Activated CD4-positive, alpha-beta memory T cell treated with anti-CD3 and anti-CD28 coated beads for 36 hours (primary cell): Measurements from ENCODE around the gene GRIP2. TPM values are rescaled to one million over a fixed set of nuclear protein-coding genes. Genes with fewer than 3 reads are reported as not detected.

Experiments
- CTCF ChIA-PET: fragments of 350-600 bp; sonication (Branson Sonifier 250); formaldehyde crosslinking; loops from one replicate; lab custom pipeline; 2021; ENCODE audit warnings: antibody characterized with exemption, inconsistent platforms; lab: Charles Lee
- POLR2A ChIA-PET: fragments of 350-600 bp; sonication (Branson Sonifier 250); formaldehyde crosslinking; loops from one replicate; lab custom pipeline; 2021; ENCODE audit warnings: antibody characterized with exemption; lab: Charles Lee
- DNase-seq: peaks from one replicate; pipeline ENCODE4 v3.0.0-alpha.2; 2020
- H3K27ac Mint-ChIP-seq: one replicate; pipeline ENCODE4 v1.8.0; 2021; ENCODE audit warnings: mixed read lengths
- H3K27me3 Mint-ChIP-seq: one replicate; pipeline ENCODE4 v1.8.0; 2021; ENCODE audit warnings: mixed read lengths
- H3K36me3 Mint-ChIP-seq: one replicate; pipeline ENCODE4 v1.8.0; 2021; ENCODE audit warnings: mixed read lengths
- H3K4me1 Mint-ChIP-seq: one replicate; pipeline ENCODE4 v1.8.0; 2021; ENCODE audit warnings: low read depth, mixed read lengths
- H3K4me3 Mint-ChIP-seq: one replicate; pipeline ENCODE4 v1.8.0; 2021; ENCODE audit warnings: mild to moderate bottlenecking, mixed read lengths
- H3K9me3 Mint-ChIP-seq: one replicate; pipeline ENCODE4 v1.8.0; 2021; ENCODE audit warnings: mixed read lengths
- intact Hi-C: fragments of 100-400 bp; cut with micrococcal nuclease; formaldehyde crosslinking; loops from one replicate; pipeline ENCODE4 v1.15.1; 2023
- total RNA-seq, 2 experiments: library from RNA; stranded (reverse); gene quantifications; one replicate each; pipeline ENCODE4 v1.2.3, GENCODE V29; 2021

GRIP2 gene
- total RNA-seq, 2 experiments from 2014 or later, result not detected

DNA sequence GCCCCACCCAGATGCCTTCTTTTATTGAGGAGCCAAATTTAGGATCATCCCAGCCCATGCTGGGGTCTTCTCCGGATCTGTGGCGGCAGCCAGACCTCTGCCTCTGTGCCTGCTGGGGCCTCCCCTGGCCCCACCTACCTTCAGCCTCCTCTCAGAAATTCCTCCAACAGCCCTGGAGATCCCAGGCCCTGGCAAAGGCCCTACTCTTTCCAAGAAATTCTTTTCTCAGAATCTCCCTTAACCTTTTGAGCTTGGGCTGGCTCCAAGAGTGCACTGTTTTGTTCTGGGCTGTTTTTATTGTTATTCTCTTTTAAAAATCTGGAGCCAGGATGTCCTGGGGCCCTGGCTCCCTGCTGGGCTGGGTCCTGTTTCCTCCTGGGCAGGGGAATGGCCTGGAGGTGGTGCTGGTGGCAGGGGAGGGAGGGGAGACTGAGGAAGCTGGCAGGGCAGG is 57.8 kb downstream of the GRIP2 start:
- no peaks in the 10 kb centered on the region for H3K4me1 Mint-ChIP-seq
- no peaks in the 10 kb centered on the region for H3K27me3 Mint-ChIP-seq
- H3K36me3 Mint-ChIP-seq, result peaks cover 44% of the 10 kb centered on the region
- H3K4me3 Mint-ChIP-seq, result no peak overlapping the region
- intact Hi-C loops, result no loop called here
- no peak overlapping the region for H3K27ac Mint-ChIP-seq
- DNase-seq, result no peak
- ChIA-PET POLR2A (no interaction called here), CTCF (interaction anchor here (1.8 kb wide), 1 partner anchor 27 kb away, joined by 5 read pairs; no protein-coding TSS in a partner anchor)
- H3K9me3 Mint-ChIP-seq, result no peaks in the 10 kb centered on the region

- ChIA-PET POLR2A (no interaction called here), CTCF (no interaction called here)
- H3K27me3 Mint-ChIP-seq, result no peaks in the 10 kb centered on the region
- no peak overlapping the region for H3K4me3 Mint-ChIP-seq
- no peak overlapping the region for H3K27ac Mint-ChIP-seq
- H3K9me3 Mint-ChIP-seq, result no peaks in the 10 kb centered on the region
- no peaks in the 10 kb centered on the region for H3K4me1 Mint-ChIP-seq
- intact Hi-C loops, result no loop called here
- H3K36me3 Mint-ChIP-seq, result peaks cover 40% of the 10 kb centered on the region
- no peak for DNase-seq
Observed at GRCh38 chr3:14481646-14482036, 58.5 kb downstream of the GRIP2 start.

- Mint-ChIP-seq H3K36me3 (peaks cover 40% of the 10 kb centered on the region), H3K27ac (no peak overlapping the region)
Observed at GRCh38 chr3:14481018-14481645, 59.0 kb downstream of the GRIP2 start.

DNA sequence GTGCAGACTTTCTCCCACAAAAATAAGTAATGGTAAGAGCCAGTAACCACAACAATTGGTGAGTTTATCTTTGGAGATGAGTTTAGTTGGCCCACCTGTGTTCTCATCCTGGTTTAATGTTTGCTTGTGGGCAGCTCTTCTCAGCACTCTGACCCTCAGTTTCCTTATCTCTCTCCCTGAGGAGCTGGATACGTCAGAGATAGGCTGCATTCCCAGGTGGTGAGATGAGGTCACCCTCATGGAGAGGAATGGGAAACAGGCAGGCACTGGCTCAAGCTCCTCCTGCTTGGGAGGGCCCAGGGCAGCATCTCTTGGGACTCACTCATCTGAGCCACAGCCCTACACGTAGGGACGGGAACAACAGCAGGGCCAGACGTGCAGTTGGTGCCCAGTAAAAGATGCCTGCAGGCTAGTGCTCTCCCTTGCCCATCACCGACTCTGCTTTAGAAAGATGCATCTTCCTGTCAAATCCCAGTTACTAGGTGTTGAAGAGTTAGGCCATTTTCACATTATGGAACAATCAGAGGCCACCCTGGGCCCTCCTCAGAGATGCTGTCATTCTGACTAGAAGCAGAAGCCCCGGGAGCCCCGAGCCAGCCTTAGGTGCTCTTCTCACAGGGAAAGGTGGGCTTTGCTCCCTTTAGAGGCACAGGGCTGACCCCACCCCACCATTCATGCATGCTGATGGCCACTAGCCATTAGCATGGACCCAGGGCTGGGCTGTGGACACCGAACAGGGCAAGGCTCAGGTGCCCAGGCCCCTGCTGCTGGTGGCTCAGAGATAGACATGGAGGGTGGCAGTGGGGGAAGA is 59.7 kb downstream of the GRIP2 start:
- H3K36me3 Mint-ChIP-seq, result peaks cover 38% of the 10 kb centered on the region
- H3K27me3 Mint-ChIP-seq, result no peaks in the 10 kb centered on the region
- intact Hi-C loops, result no loop called here
- H3K27ac Mint-ChIP-seq, result no peak overlapping the region
- ChIA-PET CTCF (interaction anchor here (2.7 kb wide), 1 partner anchor 13 kb away, joined by 14 read pairs; no protein-coding TSS in a partner anchor), POLR2A (no interaction called here)
- DNase-seq, result no peak
- H3K4me1 Mint-ChIP-seq, result no peaks in the 10 kb centered on the region
- no peak overlapping the region for H3K4me3 Mint-ChIP-seq
- no peaks in the 10 kb centered on the region for H3K9me3 Mint-ChIP-seq

More at GRCh38 chr3:14481018-14481645, 59.0 kb downstream of the GRIP2 start:
- ChIA-PET POLR2A (no interaction called here), CTCF (no interaction called here)
- no peaks in the 10 kb centered on the region for H3K27me3 Mint-ChIP-seq
- H3K4me1 Mint-ChIP-seq, result no peaks in the 10 kb centered on the region
- intact Hi-C loops, result no loop called here
- H3K9me3 Mint-ChIP-seq, result no peaks in the 10 kb centered on the region
- no peak for DNase-seq
- H3K4me3 Mint-ChIP-seq, result no peak overlapping the region

DNA sequence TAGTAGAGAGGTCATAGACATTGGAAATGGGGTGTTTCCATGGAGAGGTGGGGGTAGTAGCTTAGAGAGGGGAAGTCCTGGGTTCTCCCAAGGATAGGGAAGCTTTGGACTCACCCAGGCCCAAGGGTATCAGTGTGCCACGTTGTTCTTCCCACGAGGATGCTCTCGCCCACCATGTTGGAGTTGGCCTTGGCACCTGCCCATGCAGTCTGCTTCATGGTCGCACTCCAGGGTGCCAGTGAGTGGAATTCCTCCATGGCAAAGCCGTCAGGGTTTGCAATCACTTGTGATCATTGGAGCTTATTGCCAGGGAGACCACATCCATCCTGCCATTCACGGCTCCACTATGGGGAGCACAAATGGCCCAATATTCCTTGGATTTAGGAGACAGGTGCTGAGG is 60.6 kb downstream of the GRIP2 start:
- Mint-ChIP-seq H3K9me3 (no peaks in the 10 kb centered on the region), H3K27me3 (no peaks in the 10 kb centered on the region), H3K4me1 (no peaks in the 10 kb centered on the region), H3K4me3 (no peak overlapping the region), H3K27ac (no peak overlapping the region), H3K36me3 (peaks cover 37% of the 10 kb centered on the region)
- DNase-seq, result no peak
- intact Hi-C loops, result no loop called here
- CTCF ChIA-PET, result interaction anchor here (2.7 kb wide), 1 partner anchor 12 kb away, joined by 14 read pairs; no protein-coding TSS in a partner anchor
- POLR2A ChIA-PET, result no interaction called here

DNA sequence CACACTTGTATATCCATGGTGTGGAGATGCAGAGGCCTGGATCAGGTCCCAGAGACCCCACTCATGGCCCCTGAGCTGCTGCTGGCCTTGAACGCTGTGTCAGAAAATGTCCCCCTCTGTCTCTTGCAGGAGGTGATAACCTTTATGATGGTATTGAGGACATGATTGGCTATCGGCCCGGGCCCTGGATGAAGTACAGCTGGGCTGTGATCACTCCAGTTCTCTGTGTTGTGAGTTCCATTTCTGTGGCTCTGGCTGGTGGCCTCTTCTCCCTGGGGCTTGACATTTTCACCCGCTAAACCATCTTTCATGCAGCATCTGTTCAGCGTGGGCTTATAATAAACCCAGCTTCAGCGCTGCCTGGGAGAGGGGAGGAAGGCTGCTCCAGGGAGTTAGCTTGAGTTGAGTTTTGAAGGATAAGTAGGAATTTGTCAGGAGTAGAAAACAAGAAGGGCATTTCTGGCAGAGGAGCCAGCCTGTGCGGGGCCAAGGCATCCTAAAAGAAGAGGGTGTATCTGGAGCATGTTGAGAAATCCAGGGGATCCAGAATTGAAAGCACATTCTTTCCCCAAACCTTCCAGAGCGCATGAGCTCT is 61.1 kb downstream of the GRIP2 start:
- Mint-ChIP-seq H3K27ac (no peak overlapping the region), H3K4me3 (no peak overlapping the region), H3K9me3 (no peaks in the 10 kb centered on the region), H3K4me1 (no peaks in the 10 kb centered on the region), H3K27me3 (no peaks in the 10 kb centered on the region), H3K36me3 (peaks cover 33% of the 10 kb centered on the region)
- POLR2A ChIA-PET, result no interaction called here
- CTCF ChIA-PET, result interaction anchor here (2.7 kb wide), 1 partner anchor 11 kb away, joined by 14 read pairs; no protein-coding TSS in a partner anchor
- DNase-seq, result no peak
- intact Hi-C loops, result no loop called here

GRCh38 chr3:14477311-14477935 is 62.7 kb downstream of the GRIP2 start:
- H3K9me3 Mint-ChIP-seq, result no peaks in the 10 kb centered on the region
- H3K27ac Mint-ChIP-seq, result no peak overlapping the region
- POLR2A ChIA-PET, result no interaction called here
- H3K27me3 Mint-ChIP-seq, result no peaks in the 10 kb centered on the region
- peaks cover 33% of the 10 kb centered on the region for H3K36me3 Mint-ChIP-seq
- H3K4me3 Mint-ChIP-seq, result no peak overlapping the region
- H3K4me1 Mint-ChIP-seq, result peaks cover under 1% of the 10 kb centered on the region
- DNase-seq, result no peak
- CTCF ChIA-PET, result interaction anchor here (0.5 to 2.7 kb wide), 2 partner anchors 10 to 354 kb away, joined by 3 to 14 read pairs; no protein-coding TSS in a partner anchor
- intact Hi-C loops, result no loop called here

- Mint-ChIP-seq H3K27ac (no peak overlapping the region), H3K36me3 (peaks cover 35% of the 10 kb centered on the region), H3K4me1 (peaks cover 4% of the 10 kb centered on the region), H3K27me3 (no peaks in the 10 kb centered on the region), H3K9me3 (no peaks in the 10 kb centered on the region), H3K4me3 (no peak overlapping the region)
- ChIA-PET POLR2A (no interaction called here), CTCF (interaction anchor here (1.5 kb wide), 1 partner anchor 9 kb away, joined by 6 read pairs; no protein-coding TSS in a partner anchor)
- no peak for DNase-seq
- intact Hi-C loops, result no loop called here
Observed at GRCh38 chr3:14476583-14477265, 63.4 kb downstream of the GRIP2 start.

DNA sequence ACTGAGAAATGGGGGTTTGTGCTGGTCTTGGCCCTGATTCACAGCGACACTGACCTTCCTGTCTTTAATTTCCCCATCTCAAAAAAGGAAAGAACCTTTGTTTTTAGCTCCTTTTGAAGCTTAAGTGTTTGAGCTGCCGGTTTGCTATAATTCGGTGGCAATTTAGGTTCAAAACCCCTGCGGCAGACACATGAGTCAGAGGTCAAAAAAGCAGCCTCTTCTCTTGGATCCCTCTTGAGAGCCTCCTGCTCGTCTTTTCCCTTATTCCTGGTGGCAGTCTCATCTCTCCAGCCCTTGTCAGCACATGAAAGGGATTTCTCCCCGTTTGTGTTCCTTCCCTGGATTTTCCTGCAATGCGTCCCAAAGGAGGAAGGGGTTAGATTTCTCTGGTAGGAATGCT is 64.5 kb downstream of the GRIP2 start:
- H3K9me3 Mint-ChIP-seq, result no peaks in the 10 kb centered on the region
- CTCF ChIA-PET, result interaction anchor here (0.6 to 1.5 kb wide), 3 partner anchors 8 to 446 kb away, joined by 3 to 6 read pairs (median 5); no protein-coding TSS in a partner anchor
- POLR2A ChIA-PET, result interaction anchor here (0.9 kb wide), 1 partner anchor 17 kb away, joined by 4 read pairs; no protein-coding TSS in a partner anchor
- H3K27me3 Mint-ChIP-seq, result no peaks in the 10 kb centered on the region
- H3K4me1 Mint-ChIP-seq, result peaks cover 4% of the 10 kb centered on the region
- no peak overlapping the region for H3K27ac Mint-ChIP-seq
- no peak for DNase-seq
- intact Hi-C loops, result no loop called here
- H3K36me3 Mint-ChIP-seq, result peaks cover 31% of the 10 kb centered on the region
- no peak overlapping the region for H3K4me3 Mint-ChIP-seq

- H3K9me3 Mint-ChIP-seq, result no peaks in the 10 kb centered on the region
- H3K27me3 Mint-ChIP-seq, result no peaks in the 10 kb centered on the region
- peaks cover 32% of the 10 kb centered on the region for H3K36me3 Mint-ChIP-seq
- H3K4me3 Mint-ChIP-seq, result no peak overlapping the region
- CTCF ChIA-PET, result no interaction called here
- no peak for DNase-seq
- peaks cover 4% of the 10 kb centered on the region for H3K4me1 Mint-ChIP-seq
- POLR2A ChIA-PET, result no interaction called here
- no peak overlapping the region for H3K27ac Mint-ChIP-seq
- intact Hi-C loops, result no loop called here
Observed at GRCh38 chr3:14474363-14475081, 65.6 kb downstream of the GRIP2 start.

- intact Hi-C loops, result no loop called here
- Mint-ChIP-seq H3K36me3 (peaks cover 24% of the 10 kb centered on the region), H3K27ac (no peak overlapping the region), H3K27me3 (no peaks in the 10 kb centered on the region), H3K4me1 (peaks cover 4% of the 10 kb centered on the region), H3K4me3 (no peak overlapping the region), H3K9me3 (no peaks in the 10 kb centered on the region)
- CTCF ChIA-PET, result no interaction called here
- POLR2A ChIA-PET, result no interaction called here
- DNase-seq, result no peak
Observed at GRCh38 chr3:14473411-14473891, 66.7 kb downstream of the GRIP2 start.
